NCI-H82 (cell line): ENCODE results near the gene CCND1.
A peak's percentile ranks its signal among the peaks of the same experiment; 100 is the strongest.
"Not testable (repeated sequence)": the region's sequence is repeated elsewhere in the genome, so short reads cannot be mapped to it uniquely, and the experiment has no call there.

Experiments
- DNase-seq: peaks from one replicate; lab custom pipeline; 2025; lab: John Stamatoyannopoulos, UW

Gene CCND1

GRCh38 chr11:69692422-69692821 is 51.5 kb downstream of the CCND1 start:
- DNase-seq = no peak

DNA sequence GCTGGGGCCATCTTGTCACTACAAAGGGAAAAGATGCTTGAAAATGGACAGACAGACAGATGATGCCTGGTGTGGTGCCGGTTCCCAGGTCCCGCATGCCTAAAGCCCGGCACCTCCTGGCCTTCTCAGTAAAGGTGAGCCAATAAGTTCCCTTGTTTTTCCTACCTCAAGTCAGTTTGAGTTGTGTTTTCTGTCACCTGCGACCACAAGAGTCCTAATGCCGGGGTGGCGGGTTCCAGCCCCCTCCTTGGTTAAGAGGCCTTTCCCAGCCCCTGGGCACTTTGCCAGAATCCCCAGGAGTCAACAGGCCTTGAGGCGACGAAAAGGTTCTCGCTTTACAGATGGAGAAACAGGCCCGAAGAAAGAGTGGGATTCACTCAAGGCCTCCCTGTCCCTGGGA is 53.8 kb downstream of the CCND1 start:
- peak; percentile 15 for DNase-seq

- DNase-seq = no peak
These were observed 54.6 kb downstream of the CCND1 start for GRCh38 chr11:69695581-69695980.

DNA sequence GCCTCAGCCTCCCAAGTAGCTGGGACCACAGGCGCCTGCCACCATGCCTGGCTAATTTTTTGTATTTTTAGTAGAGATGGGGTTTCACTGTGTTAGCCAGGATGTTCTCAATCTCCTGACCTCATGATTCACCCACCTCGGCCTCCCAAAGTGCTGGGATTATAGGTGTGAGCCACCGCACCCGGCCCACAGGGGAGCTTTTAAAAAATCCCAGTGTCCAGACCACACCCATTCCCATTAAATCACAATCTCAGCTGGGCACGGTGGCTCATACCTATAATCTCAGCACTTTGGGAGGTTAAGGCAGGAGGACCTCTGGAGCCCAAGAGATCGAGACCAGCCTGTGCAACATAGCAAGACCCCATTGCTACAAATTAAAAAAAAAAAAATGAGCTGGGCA is 55.0 kb downstream of the CCND1 start:
- not testable (repeated sequence) for DNase-seq

- DNase-seq = no peak
These were observed 56.0 kb downstream of the CCND1 start for GRCh38 chr11:69696749-69697468.

DNA sequence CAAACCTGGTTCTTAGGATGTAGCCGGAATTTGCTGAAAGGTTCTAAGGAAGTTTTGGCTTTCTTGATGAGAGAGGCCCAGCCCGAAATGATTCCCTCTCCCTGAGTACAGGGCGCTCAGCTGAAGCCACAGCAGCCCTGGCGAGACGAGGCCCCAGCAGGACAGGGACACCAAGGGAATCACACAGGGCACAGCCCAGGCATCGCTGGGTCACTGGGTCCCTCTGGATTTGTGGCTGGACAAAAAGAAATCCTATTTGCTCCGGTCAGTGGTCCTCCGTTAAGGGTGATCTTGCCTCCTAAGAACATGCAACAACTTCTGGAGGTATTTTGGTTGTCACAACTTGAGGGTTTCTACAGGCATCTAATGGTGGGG is 56.5 kb downstream of the CCND1 start:
- no peak for DNase-seq

DNA sequence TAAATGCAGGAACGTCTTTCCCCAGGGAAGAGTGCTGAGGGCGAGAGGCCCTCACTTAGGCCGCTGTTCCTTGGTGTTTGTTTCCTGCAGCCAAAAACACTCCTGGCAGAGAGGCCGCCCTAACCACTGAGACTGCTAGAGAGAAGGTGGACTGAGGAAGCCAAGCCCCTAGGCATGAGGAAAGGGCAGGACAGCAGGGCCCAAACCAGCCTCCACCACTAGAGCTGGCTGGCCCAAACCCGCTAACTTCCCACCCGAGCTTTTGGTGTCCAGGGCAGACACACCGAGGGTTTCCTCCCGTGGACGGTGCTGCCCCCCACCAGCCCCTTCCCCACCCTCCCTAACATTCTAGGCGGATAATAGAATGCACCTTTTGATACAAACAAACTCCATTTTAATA is 56.9 kb downstream of the CCND1 start:
- DNase-seq = no peak

DNA sequence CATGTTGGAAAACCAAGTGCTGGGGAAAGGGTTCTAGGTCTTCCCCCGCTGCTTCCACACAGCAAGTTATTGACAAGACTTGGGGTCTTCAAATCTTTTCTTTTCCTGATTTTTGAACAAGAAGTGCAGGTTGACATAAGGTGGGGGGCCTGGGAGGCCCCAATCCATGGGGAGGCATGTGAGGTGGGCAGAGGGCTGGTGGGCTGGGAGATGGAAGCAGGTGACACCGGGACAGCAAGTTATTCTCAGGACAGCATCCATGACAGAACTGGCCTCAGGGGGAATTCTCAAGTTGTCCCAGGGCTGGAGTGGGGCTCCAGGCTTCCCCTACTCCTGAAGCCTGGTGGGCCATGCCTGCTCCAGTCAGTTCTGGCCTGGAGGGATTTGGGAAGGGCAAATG is 57.4 kb downstream of the CCND1 start:
- no peak for DNase-seq

- DNase-seq = no peak
These were observed 58.3 kb downstream of the CCND1 start for GRCh38 chr11:69699213-69699612.

DNA sequence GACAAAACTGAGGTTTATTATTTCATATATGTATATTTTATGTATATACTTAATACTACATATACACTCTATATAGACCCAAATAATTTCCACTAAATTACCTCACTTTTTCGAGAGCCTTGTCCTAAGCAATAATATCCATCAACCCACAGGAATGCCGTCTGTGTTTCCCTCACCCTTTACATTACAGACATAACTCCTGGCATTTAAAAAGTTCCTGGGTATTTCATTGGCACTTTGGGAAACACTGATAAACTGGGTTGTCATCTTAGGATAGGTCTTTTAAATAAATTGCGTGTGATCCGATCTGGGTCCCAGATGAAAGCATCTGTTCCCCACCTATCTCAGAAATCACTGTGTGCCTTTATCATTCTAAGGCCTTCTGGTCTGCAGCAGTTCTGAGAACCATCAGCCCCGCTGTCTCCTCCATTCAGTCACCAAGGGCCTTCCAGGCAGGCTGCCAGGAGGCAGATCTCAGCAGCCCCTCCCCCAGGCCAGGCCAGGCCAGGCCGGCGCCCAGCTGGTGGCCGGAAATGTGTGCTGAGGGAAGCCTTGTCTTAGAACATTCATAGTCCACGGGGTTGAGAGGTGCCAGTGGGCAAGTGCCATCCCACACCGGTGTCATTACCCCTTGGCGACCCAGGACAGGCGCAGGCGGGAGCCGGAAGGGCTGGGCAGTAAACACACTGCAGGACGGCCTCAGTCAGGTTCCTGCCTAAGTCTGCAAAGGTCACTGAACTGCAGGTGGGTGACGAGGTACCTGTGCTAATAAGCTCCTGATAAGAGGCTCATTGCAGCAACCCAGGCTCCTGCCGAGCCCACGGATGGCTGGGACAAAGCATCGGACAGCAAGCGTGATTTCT is 59.6 kb downstream of the CCND1 start:
- DNase-seq = peak; percentile 48

- DNase-seq = no peak
These were observed 61.3 kb downstream of the CCND1 start for GRCh38 chr11:69702239-69702691.

GRCh38 chr11:69702769-69703452 is 62.0 kb downstream of the CCND1 start:
- no peak for DNase-seq

DNA sequence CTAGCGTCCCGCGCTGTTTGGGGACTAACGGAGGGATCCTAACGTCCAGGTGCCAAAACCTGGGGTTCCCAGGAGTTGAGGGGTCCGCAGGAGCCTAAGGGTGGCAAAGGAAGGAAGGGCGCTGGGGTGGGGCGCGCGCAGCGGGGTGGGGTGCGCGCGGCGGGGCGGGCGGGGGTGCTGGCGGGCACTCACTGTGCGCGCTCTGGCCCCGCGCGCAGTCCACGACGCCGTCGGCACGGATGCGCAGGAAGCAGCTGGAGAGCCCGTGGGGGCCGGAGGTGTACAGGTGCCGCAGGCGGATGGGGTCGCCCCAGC is 62.5 kb downstream of the CCND1 start:
- no peak for DNase-seq
